ENCODE measurements around the gene EXT2. TPM values are rescaled to one million over a fixed set of nuclear protein-coding genes. Genes with fewer than 3 reads are reported as not detected.

Gene EXT2
- total RNA-seq, 1 experiment from 2014 or later, result 42.9 TPM

GRCh38 chr11:44267750-44268613, 172.5 kb downstream of the EXT2 start:
- no peak overlapping the region for H2BK5ac ChIP-seq (ENCODE audit: insufficient read length, low read length)
- H3T11ph ChIP-seq (ENCODE audit: low read length), result no peak overlapping the region
- TF ChIP-seq, protein P1, sequence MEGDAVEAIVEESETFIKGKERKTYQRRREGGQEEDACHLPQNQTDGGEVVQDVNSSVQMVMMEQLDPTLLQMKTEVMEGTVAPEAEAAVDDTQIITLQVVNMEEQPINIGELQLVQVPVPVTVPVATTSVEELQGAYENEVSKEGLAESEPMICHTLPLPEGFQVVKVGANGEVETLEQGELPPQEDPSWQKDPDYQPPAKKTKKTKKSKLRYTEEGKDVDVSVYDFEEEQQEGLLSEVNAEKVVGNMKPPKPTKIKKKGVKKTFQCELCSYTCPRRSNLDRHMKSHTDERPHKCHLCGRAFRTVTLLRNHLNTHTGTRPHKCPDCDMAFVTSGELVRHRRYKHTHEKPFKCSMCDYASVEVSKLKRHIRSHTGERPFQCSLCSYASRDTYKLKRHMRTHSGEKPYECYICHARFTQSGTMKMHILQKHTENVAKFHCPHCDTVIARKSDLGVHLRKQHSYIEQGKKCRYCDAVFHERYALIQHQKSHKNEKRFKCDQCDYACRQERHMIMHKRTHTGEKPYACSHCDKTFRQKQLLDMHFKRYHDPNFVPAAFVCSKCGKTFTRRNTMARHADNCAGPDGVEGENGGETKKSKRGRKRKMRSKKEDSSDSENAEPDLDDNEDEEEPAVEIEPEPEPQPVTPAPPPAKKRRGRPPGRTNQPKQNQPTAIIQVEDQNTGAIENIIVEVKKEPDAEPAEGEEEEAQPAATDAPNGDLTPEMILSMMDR (conservative IDR thresholded peaks at IDR 0.05), result no peak
- no CpG with 5 or more reads among the region's 8 CpGs for WGBS (ENCODE audit: extremely low coverage, insufficient read length, low lambda C conversion rate)
- no peak overlapping the region for H3K4me2 ChIP-seq (ENCODE audit: insufficient read depth, insufficient read length, low read length)
- no peak overlapping the region for H2BK20ac ChIP-seq (ENCODE audit: low read depth, low read length, poor library complexity, severe bottlenecking)
- no peaks in the 10 kb centered on the region for H3K36me3 Mint-ChIP-seq (ENCODE audit: insufficient read depth in 1 of 3, low read depth in 3 of 3)
- H4K20me1 ChIP-seq (ENCODE audit: control insufficient read depth, insufficient read depth, insufficient read length), result no peaks in the 10 kb centered on the region
- no peak overlapping the region for H3K23ac ChIP-seq (ENCODE audit: insufficient read length, low read depth, low read length)
- DNase-seq, result no peak
- no peaks in the 10 kb centered on the region for H3K79me1 ChIP-seq (ENCODE audit: insufficient read depth, low read depth, low read length, poor library complexity, severe bottlenecking)
- no peak overlapping the region; the same call in 1 of the 2 replicates for H3K14ac ChIP-seq (ENCODE audit: insufficient read depth, low read length)
- no peak overlapping the region for H3K4ac ChIP-seq (ENCODE audit: low read depth, low read length)
- H2BK120ac ChIP-seq (ENCODE audit: low read depth, low read length, poor library complexity, severe bottlenecking), result no peak overlapping the region
- H3K9me3 ChIP-seq (ENCODE audit: control insufficient read depth, low read depth, low read length), result no peaks in the 10 kb centered on the region
- H2BK15ac ChIP-seq (ENCODE audit: low read depth, low read length), result no peak overlapping the region
- no peak overlapping the region for H2BK12ac ChIP-seq (ENCODE audit: insufficient read length, low read depth, low read length)
- no peak overlapping the region for H4K91ac ChIP-seq (ENCODE audit: insufficient read length, low read depth, low read length)
- H3K27me3 Mint-ChIP-seq (ENCODE audit: low read depth), result peaks cover 5% of the 10 kb centered on the region
- H3K4me3 Mint-ChIP-seq, result no peak overlapping the region
- no peak overlapping the region for H2AK5ac ChIP-seq (ENCODE audit: insufficient read length, low read length)
- H3K9me3 Mint-ChIP-seq, result no peaks in the 10 kb centered on the region
- no peaks in the 10 kb centered on the region for H3K4me1 ChIP-seq (ENCODE audit: insufficient read depth, low read length)
- H4K8ac ChIP-seq (replicated peaks; ENCODE audit: insufficient read length, low read depth, low read length), result no peak overlapping the region
- no peaks in the 10 kb centered on the region for H3K23me2 ChIP-seq (ENCODE audit: insufficient read length, low read depth, low read length, poor library complexity, severe bottlenecking)
- H4K5ac ChIP-seq (ENCODE audit: insufficient read length, low read depth, low read length), result no peak overlapping the region
- no peaks in the 10 kb centered on the region for H3K27me3 ChIP-seq (ENCODE audit: insufficient read depth, low read length)
- peaks cover 3 to 19% of the 10 kb centered on the region in 2 experiments; a peak in 3 of 4 replicates for H3K4me1 Mint-ChIP-seq
- no peak overlapping the region for H3K9ac ChIP-seq (ENCODE audit: extremely low read depth, insufficient read length, low read length)
- no peak overlapping the region for H3K56ac ChIP-seq (ENCODE audit: insufficient read length, low read depth, low read length)
- no peaks in the 10 kb centered on the region for H3K79me2 ChIP-seq (ENCODE audit: insufficient read depth, low read length)
- no peak overlapping the region for H3K27ac ChIP-seq (ENCODE audit: insufficient read length, low read depth, low read length)
- no peak overlapping the region for H3K18ac ChIP-seq (ENCODE audit: insufficient read length, low read depth, low read length)
- H3K27ac Mint-ChIP-seq, result no peak overlapping the region
- no peak overlapping the region for H2AFZ ChIP-seq (ENCODE audit: low read length)
